Suppressor macrophage (primary cell): Measurements from ENCODE around the gene ATG16L2.
A peak's percentile ranks its signal among the peaks of the same experiment; 100 is the strongest.
"Not testable (repeated sequence)": the region's sequence is repeated elsewhere in the genome, so short reads cannot be mapped to it uniquely, and the experiment has no call there.

Experiments used
- DNase-seq, 4 experiments: peaks; one replicate each; pipeline ENCODE4 v3.0.0-alpha.2; 2020 to 2022

ATG16L2 gene

DNA sequence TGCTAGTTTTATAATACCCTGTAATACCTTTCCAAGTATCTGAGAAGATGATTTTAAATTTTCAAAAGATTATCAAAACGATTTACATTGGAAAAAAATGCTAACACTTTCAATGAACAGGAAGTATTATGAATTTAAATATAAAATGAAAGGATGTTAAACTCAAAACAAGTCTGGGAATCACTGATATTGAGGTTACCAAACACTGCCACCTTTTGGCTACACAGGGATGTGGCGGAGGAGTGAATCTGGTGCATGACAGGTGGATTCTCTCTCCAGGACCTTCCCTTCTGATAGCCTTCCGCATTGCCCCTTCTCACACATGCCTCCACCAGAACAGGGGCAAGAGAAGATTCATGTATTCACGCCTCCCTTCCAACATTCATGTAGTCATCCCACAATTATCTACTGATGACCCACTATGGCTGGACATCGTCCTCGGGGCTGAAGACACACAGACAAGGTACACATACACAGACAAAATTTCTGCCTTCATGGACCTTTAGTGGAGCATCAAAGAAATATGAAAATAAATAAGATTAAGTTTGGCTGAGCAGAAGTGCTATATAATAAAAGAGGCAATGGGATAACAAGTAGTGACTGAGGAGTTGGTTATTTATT, 34.7 kb downstream of the ATG16L2 start:
- DNase-seq = peak; percentile 44 to 59 (median 54)

DNA sequence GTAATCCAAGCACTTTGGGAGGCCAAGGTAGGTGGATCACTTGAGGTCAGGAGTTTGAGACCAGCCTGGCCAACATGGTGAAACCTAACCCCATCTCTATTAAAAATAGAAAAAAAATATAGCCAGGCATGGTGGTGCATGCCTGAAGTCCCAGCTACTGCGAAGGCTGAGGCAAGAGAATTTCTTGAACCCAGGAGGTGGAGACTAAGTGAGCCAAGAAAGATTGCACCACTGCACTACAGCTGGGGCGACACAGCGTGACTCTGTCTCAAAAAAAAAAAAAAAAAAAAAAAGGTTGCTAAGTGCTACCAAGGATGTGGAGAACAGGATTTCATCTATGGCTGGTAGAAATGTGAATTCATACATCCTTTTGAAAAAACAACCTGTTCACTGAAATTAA, 36.6 kb downstream of the ATG16L2 start:
- no peak for DNase-seq

DNA sequence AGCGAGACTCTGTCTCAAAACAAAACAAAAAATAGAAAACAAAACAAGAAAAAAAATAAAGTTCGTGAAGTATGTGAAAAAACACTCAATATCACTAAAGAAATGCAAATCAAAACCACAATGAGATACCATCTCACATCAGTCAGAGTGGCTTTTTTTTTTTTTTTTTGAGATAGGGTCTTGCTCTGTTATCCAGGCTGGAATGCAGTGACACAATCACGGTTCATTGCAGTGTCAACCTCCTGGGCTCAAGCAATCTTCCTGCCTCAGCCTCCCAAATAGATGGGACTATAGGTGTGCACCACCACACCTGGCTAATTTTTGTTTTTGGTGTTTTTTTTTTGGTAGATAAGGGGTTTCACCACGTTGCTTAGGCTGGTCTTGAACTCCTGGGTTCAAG, 37.5 kb downstream of the ATG16L2 start:
- DNase-seq = no peak

DNA sequence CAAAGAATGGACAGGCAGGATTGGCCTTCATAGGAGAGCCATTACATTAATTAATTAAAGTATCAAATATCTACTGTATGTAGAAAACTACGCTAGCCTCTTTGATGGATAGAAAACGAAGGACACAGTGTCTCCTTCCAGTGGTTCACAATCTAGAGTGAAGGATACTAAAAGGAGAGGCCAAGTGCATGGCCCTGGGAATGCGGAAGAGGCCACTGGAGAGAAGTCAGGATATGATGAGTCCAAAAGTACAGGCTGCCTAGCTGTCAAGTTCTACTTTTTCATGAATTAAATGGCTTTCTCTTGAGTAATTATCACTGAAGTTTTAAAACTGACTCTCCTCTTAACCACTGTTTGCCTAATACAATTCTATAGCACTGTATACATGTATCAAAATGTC, 41.9 kb downstream of the ATG16L2 start:
- DNase-seq = no peak

DNA sequence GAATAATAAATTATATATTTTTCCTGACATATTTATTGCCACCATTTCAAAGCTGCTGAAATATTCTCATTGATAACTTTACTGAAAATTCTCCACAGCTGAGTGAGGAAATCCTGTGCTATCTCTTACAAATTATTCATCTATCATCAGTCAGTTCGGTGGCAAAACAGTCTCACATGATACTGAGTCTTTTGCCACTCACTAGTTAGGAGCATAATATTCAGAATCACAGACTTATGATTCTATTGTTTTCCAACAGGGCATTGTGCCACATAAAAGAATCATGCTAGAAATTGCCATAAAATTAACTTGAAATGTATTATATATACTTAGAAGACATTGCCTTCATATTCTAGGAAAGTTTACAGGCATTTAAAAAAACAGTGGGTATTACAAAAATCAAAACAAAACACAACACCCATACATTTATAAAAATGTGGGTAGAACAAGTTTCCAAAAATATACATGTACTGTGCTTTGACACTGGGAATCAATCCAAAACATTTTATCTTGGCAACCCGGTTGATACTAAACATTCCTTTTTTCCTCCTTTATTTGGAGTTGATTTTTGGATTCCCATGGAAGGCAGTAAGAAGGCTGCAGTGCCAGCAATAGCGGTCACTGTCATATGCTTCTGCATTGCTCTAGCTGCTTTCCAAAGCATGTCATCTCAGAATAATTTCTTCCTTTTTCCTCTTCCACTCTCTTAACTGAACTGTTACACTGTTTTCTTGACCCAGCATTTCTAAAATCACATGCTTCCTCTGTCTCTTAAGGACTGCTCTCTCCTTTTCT, 42.5 kb downstream of the ATG16L2 start:
- DNase-seq = peak; percentile 24 to 69 (median 57)

DNA sequence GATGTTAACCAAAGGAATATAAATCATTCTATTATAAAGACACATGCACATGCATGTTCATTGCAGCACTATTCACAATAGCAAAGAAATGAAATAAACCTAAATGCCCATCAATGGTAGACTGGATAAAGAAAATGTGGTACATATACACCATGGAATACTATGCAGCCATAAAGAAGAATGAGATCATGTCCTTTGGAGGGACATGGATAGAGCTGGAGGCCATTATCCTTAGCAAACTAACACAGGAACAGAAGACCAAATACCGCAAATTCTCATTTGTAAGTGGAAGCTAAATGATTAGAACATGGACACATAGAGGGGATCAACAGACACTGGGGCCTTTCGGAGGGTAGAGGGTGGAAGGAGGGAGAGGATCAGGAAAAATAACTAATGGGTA, 44.1 kb downstream of the ATG16L2 start:
- DNase-seq = not testable (repeated sequence)

DNA sequence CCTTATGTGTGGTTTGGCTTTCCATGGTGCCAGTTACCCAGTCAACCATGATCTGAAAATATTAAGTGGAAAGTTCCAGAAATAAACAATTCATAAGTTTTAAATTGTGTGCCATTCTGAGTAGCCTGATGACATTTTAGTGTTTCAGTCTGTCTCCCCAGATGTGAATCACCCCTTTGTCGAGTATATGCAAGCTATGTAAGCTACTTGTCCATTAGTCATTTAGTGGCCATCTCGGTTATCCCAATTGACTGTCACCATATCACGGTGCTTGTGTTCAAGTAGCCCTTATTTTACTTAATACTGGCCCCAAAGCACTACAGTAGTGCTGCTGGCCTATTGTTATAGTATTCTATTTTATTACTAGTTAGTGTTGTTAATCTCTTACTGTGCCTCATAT, 44.9 kb downstream of the ATG16L2 start:
- peak in 1 of 4 experiments; percentile 40 for DNase-seq

DNA sequence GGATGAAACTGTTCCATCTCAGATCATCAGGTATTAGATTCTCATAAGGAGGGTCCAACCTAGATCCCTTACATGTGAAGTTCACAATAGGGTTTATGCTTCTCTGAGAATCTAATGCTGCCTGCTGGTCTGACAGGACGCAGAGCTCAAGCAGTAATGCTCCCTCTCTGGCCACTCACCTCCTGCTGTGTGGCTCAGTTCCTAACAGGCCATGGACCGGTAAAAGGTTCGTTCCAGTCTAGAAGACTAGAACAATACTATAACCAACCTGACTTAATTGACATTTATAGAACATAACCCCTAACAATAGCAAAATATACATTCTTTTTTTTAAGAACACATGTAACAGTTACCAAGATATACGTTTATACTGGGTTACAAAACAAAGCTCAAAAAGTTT, 45.8 kb downstream of the ATG16L2 start:
- no peak for DNase-seq

DNA sequence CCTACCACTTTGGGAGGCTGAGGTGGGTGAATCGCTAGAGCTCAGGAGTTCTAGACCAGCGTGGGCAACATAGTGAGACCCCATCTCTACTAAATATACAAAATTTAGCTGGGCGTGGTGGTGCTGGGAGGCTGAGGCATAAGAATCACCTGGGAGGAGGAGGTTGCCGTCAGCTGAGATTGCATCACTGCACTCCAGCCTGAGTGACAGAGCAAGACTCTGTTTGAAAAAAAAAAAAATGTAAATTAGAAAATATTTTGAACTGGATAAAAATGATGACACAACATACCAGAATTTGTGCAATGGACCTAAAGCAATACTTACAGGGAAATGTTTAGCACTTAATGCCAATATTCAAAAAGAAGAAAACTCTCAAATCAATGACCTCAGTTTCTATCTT, 46.4 kb downstream of the ATG16L2 start:
- DNase-seq = no peak

DNA sequence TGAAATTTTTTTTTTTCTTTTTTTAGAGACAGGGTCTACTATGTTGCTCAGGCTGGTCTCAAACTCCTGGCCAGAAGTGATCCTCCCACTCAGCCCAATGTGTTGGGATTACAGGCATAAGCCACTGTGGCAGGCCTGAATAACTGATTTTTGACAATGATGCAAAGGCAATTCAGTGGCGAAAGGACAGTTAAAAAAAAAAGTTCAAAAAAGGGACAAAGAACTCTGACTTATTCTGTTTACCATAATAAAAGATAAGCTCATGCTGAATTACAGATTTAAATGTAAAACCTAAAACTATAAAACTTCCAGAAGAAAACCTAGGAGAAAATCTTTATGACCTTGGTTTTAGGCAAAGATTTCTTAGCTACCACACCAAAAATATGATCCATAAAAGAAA, 48.9 kb downstream of the ATG16L2 start:
- DNase-seq = no peak

DNA sequence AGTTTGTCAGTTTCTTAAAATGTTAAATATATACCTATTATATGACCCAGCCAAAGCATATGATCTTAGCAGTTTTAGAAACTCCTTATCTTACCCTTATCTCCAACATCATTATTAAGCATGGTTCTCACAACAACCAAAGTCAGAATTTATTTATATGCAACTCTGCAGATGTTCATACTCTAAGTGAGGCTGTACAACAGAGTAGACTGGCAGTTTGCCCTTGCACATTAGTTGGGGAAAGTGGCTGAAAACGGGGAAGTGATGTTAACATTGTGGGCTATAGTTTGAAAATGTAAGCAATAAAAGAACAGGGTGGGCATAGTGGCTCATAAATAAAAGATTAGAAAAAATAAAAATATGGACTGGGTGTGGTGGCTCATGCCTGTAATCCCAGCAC, 49.7 kb downstream of the ATG16L2 start:
- peak in 2 of 4 experiments; percentile 10 to 26 for DNase-seq

DNA sequence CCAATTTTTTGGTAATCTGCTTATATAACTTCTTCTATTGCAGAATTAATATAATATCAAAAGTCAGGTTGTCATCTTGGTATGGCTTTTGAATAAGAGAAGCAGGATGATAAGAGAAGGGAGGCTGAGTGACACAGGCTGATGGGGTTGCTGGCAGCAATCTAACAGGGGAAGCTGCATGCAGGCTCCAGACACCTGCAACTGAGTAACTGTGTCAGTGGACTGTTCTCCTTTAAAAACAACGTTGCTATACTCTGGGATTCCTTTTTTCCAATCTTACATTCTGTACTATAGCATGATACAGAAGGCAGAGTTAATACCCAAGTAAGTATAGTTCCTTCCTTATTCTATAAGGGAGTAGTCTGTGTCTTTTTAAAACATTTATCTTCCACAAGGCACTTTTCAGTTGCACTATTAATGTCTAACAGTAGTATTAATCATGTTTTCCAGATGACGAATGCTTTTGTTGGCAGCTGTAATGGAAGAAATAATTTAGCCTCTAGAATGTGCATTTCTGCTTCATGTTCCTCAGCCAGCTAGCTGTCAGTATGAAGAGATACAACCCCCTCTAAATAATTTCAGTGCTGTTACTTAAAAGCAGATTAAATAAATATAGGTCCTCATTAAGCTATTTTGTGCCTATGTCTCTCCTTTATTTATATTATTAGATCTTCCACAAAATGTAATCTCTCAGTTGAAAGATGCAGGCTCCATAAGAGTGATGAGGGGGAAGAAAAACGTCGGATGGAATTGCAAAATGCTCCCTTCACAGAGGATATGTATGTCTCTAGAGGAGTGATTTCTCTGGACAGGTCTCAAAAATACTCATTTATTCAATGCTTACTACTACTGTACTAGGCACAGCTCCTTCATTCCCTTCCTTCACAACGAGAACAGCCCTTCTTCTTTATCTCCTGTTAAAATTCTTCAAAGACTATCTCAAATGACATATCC, 50.8 kb downstream of the ATG16L2 start:
- no peak for DNase-seq

DNA sequence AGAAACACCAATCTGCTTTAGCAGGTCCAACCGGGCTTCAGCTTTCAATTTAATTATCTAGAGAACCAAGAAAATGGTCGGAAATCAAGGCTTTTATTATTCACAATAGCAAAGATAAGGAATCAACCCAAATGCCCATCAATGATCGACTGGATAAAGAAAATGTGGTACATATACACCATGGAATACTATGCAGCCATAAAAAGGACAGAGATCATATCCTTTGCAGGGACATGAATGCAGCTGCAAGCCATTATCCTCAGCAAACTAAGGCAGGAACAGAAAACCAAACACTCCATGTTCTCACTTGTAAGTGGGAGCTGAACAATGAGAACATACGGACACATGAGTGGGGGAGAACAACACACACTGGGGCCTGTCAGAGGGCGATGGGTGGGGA, 53.8 kb downstream of the ATG16L2 start:
- DNase-seq = no peak

DNA sequence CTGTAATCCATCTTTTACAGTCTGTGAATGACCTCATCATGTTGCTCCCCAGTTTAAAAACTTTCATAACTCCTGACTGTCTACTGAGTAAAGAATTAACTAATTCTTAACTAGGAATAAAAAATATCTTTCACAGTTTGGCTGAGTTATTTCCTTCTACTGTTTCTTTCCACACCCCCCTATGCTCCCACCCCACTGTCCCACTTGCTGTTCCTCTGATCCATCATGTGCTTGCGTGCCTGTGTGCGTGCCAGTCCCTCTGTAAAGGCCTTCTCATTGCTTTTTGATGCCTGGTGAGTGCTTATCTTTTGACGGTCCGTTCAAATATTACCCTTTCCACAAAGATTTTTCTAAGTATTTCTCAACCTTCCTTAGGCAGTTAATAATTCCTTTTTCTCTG, 55.6 kb downstream of the ATG16L2 start:
- DNase-seq = no peak

DNA sequence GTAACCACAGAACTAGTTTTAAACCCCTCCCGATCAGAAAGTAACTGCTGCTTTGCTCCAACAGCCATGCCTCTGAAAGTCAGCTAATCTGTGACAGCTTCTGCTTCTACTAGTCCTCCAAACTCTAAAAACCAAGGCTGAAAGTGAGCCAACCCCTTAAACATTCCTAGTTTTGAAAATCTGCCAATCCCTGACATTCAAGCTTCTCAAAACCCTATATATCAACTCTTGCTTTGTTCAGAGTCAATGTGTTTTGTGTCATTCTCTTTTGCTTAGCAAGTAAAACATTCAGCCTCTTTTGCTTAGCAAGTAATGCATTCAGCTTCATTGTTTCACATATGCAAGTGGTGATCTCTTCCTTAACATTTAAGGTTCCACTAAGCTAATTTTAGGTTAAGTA, 56.9 kb downstream of the ATG16L2 start:
- no peak for DNase-seq

DNA sequence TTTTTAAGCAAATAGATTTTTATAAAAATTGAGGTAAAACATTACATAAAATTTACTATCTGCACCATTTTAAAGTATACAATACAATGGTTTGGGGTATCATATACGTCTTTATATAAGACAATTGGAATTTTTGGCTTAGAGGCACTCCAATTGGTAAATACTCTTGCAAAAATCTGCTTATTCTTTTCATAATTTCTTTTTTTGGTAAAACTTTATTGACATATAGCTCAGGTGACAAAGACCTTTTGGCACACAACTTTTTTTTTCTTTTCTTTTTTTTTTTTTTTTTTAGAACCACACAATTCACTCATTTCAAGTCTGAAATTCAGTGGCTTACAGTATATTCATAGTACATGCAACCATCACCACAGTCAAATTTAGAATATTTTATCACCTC, 57.8 kb downstream of the ATG16L2 start:
- no peak for DNase-seq

DNA sequence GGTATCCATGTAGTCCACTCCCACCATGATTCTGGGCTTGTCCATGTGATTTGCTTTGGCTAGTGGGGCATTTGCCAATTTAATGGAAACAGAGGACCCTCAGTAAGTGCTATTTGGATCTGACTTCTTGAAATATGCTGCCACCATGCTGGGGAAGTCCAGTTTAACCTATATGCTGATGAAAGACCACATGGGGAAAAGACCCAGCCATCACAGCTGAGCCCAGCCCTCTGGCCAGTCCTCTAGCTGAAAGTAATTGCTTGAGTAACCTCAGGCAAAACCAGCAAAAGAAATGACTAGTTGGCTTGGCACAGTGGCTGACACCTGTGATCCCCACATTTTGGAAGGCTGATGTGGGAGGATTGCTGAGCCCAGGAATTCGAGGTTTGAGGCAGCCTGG, 61.5 kb downstream of the ATG16L2 start:
- DNase-seq = no peak

DNA sequence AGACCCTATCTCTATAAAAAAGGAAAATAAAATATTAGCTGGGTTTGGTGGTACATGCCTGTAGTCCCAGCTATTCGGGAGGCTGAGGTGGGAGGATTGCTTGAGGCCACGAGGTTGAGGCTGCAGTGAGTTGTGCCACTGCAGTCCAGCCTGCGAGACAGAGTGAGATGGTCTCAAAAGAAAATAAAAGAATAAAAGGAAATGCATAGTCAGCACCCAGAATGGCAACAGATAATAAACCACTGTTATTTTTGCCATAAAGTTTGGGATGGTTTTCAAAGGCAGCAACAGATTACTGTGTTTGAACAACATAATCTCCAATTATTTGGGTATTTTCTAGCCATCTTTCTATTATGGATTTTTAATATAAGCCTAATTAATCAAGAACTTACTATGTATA, 61.9 kb downstream of the ATG16L2 start:
- no peak for DNase-seq
